ENCODE measurements around the gene SIX2.

- TF ChIP-seq CTCF (IDR thresholded peaks at IDR 0.05) (peak; percentile 13; the same call in 1 of the 2 replicates), ZFX (IDR thresholded peaks at IDR 0.05; ENCODE audit: borderline replicate concordance) (no peak)
Measured at GRCh38 chr2:44964752-44965236, 44.5 kb downstream of the SIX2 start.

Measured in 22Rv1 (cell line).